GM19324 (cell line): ENCODE measurements around the gene ERP44.

Experiments
- ATAC-seq: cut with Tn5 transposase; IDR thresholded peaks from one replicate; pipeline ENCODE4 v1.9.1; 2021; ENCODE audit warnings: mild to moderate bottlenecking, moderate library complexity; ENCODE audit not compliant: unreplicated experiment, low FRiP score

Gene ERP44

DNA sequence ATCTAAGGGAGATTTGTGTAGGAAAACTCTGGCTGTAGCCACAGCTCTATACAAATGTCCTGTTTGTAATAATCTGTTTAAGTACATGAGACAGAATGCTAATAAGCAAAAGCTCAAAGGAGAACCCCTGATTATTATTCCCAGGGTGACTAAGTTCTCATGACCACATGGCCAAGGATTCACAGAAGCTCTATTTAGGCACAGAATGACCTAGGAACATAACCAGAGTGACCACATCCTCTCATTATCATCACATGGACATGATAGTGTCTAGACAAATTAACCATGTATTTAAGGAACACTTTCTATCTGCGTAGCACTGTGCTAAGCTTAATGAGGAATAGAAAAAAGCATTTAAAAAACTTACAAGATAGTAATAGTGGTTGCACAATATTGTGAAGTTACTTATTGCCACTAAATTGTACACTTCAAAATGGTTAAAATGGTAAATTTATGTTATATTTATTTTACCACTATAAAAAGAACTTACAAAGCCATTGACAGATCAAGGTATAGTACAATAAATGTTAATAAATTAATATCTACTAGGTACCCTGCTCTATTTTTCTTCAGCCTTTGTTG, 136.0 kb downstream of the ERP44 start:
- no peak for ATAC-seq

DNA sequence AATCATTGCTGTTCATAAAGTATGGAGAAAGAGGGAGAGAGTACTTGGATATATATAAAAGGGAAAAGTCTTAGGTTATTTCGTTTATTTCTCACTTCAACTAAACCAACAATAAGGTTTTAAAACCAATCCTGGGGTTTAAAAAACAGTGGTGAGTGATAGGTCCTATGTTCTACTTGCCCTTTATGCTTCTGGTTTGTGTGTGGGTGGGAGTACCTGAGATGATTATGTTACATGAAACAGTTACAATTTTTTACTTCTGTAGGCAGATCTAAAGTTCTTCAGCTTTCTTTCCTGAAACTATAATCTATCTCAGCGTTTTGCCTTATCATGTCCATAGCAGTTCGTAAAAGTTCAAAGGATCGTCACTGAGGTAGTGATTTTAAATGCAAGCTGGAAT, 143.2 kb downstream of the ERP44 start:
- ATAC-seq, result no peak

DNA sequence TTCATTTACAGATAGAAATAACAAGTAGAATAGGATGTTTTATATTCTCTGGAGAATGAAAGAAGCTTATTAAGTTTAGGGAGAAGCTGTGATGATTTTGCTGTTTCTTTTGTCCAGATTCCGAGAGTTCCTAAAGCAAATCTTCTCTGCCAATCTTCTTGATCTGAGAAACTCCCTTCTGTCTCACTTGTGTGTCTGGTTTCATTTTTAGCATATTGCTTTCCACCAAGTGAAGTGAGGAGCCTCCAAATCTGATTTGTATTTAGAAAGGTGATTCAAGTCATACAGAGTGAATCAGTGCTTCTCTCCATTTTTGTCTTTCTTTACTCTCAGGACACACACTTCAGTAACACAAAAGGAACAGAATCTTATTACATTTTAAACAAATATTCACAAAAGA, 144.0 kb downstream of the ERP44 start:
- no peak for ATAC-seq

DNA sequence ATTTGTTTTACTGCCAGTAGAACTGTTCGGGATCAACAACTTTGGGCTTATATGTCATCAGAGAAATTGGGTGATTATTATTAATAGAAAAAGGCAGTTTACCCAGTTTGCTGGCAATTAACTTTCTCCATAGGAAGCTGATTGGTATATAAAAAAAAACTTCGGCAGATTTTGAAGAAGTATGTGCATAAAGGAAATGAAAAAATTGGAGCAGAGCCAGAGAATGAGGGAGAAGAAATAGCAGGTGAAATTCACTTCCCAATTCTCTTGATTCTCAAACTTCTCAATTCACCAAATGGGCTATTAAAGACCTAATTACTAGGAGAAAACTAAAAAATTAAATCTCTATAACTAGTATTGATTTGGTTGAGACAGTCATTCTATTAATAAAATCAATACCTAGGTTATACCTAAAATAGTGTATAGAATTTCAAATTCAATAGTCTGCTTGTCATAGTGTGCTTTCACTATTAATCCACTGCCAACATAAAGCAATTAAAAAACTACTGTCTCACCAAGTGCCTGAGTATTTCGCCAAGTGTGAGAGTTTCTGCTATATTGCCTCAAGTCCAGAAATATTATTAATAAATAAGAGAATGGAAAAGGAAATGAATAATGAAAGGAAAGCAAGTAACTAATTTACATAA, 144.8 kb downstream of the ERP44 start:
- no peak for ATAC-seq

DNA sequence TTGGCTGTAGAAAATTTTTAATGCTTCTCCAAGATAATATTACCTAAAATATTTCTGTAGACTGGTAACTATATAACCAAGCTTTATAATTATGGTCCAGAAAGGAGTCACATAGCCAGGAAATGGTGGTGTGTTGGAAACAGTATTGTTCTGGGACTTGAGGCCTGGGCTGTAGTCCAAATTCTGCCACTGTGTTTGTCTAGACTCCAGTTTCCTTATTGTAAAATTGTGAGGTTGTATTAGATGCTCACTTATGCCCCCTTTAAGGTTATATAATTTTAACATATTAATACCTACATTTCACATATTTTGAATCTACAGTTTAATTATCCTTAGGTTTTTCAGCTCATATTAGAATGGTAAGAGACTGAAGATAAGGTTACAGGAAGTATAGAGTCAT, 149.9 kb downstream of the ERP44 start:
- no peak for ATAC-seq

DNA sequence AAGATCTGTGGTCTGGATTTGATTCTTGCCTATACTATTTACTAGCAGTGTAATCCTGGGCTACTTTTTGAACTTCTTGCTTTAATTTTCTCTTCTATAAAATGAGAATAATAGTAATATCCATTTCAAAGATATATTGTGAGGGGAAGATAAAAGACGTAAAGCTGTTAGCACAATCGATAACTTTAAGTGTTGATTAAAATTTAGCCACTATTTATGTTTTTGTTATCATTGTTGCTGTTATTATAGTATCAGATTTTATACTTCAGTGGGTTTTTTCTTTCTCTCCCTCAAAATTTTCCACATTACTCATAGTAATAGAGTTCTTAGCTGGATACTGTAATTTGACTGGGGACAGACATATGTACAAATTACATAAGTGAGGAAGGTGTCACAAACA, 150.3 kb downstream of the ERP44 start:
- ATAC-seq, result no peak

DNA sequence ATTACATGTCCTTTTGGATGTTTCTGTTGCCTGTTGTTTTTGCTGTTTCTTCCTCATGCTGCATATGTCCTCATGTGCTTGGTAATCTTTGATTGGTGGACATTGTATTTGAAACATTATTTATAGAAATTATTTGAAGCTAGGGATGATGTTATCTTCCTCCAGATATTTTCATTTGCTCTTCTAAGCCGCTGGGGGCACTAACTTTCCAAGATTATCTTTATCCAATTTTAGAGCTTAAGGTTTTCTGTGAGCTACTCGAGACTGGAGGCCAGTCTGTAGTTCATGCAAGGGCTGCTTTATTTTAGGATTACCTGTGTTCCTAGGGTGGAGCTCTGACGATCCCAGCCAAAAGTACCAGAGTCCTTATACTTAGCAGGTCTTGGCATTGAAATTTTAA, 151.4 kb downstream of the ERP44 start:
- ATAC-seq, result no peak

DNA sequence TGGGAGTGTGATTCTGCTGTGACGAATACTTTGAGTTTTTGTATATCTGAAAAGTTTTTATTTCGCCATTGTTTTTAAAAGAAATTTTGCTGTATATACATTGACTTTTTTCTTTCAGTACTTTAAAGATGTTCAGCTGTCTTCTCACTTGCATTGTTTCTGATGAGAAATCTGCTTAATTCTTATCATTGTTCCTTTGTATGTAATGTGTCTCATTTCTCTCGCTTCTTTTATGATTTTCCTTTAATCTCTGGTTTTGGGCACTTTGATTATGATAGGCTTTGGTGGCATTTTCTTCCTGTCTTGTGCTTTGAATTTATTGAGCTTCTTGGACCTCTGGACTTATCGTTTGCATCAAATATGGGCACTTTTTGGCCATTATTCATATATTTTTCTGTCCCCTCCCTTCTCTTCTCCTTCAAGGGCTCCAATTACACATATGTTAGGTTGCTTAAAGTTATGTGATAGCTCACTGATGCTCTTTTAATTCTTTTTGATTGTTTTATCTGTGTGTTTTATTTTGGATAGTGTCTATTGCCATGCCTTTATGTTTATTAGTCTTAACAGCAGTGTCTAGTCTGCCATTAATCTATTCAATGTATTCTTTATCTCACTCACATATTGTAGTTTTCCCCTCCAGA, 161.7 kb downstream of the ERP44 start:
- no peak for ATAC-seq

DNA sequence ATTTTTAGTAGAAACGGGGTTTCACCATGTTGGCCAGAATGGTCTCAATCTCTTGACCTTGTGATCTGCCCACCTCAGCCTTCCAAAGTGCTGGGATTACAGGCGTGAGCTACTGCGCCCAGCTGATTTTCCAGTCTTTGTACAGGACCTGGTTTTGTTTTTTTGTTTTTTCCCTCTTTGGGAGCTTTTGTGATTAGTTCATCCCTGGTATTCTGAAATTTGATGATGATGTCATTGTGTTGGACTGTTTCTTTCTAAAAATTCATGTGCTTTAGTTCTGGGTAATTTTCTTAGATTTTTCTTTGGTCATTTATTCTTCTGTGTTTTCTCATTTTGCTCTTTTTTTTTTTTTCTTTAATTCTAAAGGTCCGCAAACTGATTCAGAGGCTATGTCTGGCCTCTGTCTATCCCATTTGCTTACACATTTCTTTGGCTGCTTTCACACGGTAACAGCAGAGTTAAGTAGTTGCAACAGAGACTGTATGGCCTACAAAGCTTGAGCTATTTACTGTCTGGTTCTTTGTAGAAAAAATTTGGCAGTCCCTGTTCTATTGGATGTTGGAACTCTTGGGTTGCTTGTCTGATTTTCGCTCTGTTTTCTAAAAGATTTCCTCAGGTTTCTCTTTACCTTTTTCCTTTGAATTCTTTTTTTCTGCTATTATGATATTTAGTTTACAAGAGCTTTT, 167.5 kb downstream of the ERP44 start:
- ATAC-seq, result no peak

DNA sequence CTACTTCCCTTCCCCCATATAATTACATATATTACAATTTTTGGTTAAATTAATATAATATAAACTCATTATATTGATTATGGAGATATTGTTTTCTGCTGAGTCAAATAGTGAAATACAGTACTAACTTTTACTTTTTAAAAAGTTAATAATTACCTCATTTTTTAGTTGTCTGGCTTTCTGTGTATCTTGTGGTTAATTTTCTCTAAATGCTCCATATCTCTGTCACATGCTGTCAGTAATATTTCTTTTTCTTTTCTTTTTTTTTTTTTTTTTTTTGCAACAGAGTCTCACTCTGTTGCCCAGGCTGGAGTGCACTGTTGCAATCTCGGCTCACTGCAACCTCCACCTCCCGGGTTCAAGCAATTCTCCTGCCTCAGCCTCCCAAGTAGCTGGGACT, 169.1 kb downstream of the ERP44 start:
- no peak for ATAC-seq
